Stimulated activated CD8-positive, alpha-beta memory T cell treated with anti-CD3 and anti-CD28 coated beads, Interleukin-2, amount 100 ng/mL, for 48 hours (primary cell): ENCODE measurements around the gene C9orf72.
A peak's percentile ranks its signal among the peaks of the same experiment; 100 is the strongest.
"Not testable (repeated sequence)": the region's sequence is repeated elsewhere in the genome, so short reads cannot be mapped to it uniquely, and the experiment has no call there.

Experiments used
- DNase-seq, 2 donors: peaks; one replicate each; pipeline ENCODE4 v3.0.0-alpha.2; 2020; ENCODE audit warnings: low read depth in 2 of 2

C9orf72 gene

GRCh38 chr9:27572918-27573633 lies at the start of gene C9orf72:
Gene C9orf72, minus strand, starts transcription at chr9:27573481. Its CDS starts 6,361 bp downstream, at chr9:27567120.
- DNase-seq = peak; percentile 71 to 80

- DNase-seq = no peak
These were observed 49.5 kb upstream of the C9orf72 start for GRCh38 chr9:27622693-27623340.

- no peak for DNase-seq
These were observed 46.5 kb upstream of the C9orf72 start for GRCh38 chr9:27619743-27620142.

DNA sequence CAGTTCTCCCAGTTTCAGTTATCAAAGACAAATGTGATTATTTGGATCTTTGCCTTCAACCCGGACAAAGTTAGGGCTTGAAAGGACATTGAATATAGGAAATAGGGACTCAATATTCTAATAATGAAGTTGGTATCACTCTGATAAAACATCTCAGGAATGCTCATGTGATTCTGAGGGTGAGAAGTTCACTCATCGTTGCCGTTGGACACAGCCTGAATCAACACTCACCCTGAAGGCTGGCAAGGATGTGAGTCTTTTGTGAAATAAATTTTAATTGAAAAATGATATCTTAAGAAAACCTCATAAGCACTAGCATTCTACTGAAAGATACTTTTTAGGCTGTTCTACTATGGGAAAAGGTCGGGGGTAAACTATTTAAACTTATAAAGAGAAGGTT lies 44.8 kb upstream of the C9orf72 start:
- DNase-seq = no peak

- no peak for DNase-seq
These were observed 41.3 kb upstream of the C9orf72 start for GRCh38 chr9:27614551-27614950.

- not testable (repeated sequence) for DNase-seq
These were observed 38.8 kb upstream of the C9orf72 start for GRCh38 chr9:27612036-27612435.

DNA sequence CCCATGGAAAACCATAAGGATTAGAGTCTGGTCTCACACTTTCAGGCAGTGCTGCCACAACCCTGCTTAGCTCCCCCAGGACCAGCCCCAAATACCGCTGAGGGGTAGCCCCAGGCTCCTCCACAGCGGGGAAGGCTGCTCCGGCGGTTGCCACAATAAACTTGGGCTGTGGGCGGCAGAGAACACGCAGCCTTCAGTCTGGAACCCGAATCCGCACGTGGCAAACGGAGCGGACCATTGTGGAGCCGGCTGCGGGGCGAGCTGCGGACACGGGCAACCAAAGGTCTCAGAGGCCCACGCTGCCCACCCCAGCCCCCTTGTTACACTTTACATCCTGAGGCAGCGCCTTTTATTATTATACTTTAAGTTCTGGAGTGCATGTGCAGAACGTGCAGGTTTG lies 37.3 kb upstream of the C9orf72 start:
- no peak for DNase-seq

- DNase-seq = no peak
These were observed 29.7 kb upstream of the C9orf72 start for GRCh38 chr9:27602954-27603353.

- no peak for DNase-seq
These were observed 29.0 kb upstream of the C9orf72 start for GRCh38 chr9:27602142-27602861.

DNA sequence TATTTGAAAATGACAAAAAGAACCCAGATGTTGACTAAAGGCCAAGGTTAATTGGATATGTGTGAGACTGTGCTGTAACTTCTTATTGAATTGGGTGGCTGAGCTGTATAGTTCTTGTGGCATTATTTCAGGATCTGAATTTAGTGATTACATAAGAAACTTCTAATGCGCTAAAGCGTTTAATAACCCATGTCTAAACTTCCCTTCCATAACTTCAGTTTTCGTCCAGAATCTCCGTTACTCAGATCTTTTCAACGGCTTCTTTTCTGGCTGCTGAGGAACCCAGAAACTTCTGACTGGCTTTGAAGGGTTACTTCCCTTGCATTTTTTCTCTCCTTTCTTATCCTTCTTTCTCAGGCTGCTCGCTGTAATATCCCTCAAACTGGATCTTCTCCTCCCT lies 28.1 kb upstream of the C9orf72 start:
- no peak for DNase-seq

DNA sequence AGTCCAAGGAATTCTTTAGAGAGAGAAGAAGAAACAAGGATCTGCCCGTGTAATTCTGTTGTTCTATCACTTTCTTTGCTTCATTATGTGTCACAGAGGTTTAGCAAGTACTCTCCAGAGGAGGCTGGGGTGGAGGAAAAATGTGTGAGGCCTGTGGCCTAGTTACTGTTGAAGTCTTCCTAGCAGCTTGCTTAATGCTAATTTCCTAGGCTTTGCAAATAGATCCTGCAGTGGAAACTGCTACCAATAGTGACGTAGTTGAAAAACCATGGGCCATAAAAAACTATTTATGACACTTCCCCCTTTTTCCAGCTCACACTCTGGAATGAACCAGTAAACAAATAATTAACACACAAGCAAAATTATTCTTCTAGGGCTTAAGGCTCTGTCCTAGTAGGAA lies 27.0 kb upstream of the C9orf72 start:
- DNase-seq = no peak

GRCh38 chr9:27599870-27600238 lies 26.6 kb upstream of the C9orf72 start:
- no peak for DNase-seq

- DNase-seq = no peak
These were observed 26.0 kb upstream of the C9orf72 start for GRCh38 chr9:27599102-27599869.

GRCh38 chr9:27595733-27596132 lies 22.5 kb upstream of the C9orf72 start:
- DNase-seq = no peak

GRCh38 chr9:27591672-27592071 lies 18.4 kb upstream of the C9orf72 start:
- DNase-seq = no peak

DNA sequence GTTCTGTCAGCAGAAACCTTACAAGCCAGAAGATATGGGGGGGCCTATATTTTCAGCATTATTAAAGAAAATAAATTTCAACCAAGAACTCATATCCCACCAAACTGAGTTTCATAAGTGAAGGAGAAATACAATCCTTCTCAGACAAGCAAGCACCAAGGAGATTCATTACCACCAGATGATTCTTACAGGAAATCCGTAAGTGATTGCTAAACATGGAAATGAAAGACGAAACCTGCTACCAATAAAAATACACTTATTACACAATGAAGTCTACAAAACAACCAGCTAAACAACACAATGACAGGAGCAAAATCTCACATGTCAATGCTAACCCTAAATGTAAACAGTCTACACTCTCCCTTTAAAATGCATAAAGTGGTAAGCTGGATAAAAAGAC lies 17.8 kb upstream of the C9orf72 start:
- no peak for DNase-seq

DNA sequence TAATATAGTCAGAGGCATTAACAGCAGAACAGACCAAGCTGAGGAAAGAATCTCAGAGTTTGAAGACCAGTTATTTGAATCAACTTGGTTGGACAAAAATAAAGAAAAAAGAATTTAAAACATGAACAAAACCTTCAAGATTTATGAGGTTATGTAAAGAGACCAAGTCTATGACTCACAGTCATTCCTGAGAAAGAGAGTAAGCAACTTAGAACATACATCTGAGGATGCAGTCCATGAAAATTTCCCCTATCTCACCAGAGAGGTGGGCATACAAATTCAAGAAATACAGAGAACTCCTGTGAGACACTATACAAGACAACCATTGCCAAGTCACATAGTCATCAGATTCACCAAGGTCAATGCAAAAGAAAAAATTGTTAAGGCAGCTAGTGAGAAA lies 17.4 kb upstream of the C9orf72 start:
- no peak for DNase-seq

GRCh38 chr9:27589462-27589861 lies 16.2 kb upstream of the C9orf72 start:
- no peak for DNase-seq

- no peak for DNase-seq
These were observed 13.0 kb upstream of the C9orf72 start for GRCh38 chr9:27586304-27586703.

- DNase-seq = no peak
These were observed 11.7 kb upstream of the C9orf72 start for GRCh38 chr9:27584931-27585330.

DNA sequence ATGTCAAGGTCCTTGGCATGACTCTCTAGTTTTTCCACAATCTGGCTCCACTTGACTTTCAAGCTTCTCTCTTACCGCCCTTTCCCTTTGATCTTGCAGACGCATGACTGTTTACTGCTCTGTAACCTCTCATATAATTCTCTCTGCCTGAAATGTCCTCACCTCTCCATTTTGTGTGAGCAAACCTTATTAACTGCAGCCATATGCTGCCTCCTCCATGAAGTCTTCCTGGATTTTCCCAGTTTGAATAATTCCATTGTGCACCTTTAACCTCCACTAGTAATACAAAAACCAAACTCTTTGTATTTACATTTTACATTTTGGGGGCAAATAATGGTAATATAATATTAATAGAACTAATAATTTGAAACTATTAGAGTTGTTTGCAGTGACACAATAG lies 9.5 kb upstream of the C9orf72 start:
- no peak for DNase-seq

- no peak for DNase-seq
These were observed 8.5 kb upstream of the C9orf72 start for GRCh38 chr9:27581826-27582225.
